HFF-Myc (cell line): ENCODE results near the gene SOX5.

ENCODE experiments used
- DNase-seq: peaks from one replicate; pipeline ENCODE4 v3.0.0-alpha.2; 2011; ENCODE audit warnings: low read depth; ENCODE audit errors: extremely low read depth
- H3K4me3 ChIP-seq: replicated peaks from 2 replicates; pipeline ENCODE4 v1.5.1; 2011; ENCODE audit warnings: low read depth, mild to moderate bottlenecking, control low read depth, low read length
- CTCF ChIP-seq: IDR thresholded peaks from 2 replicates; pipeline ENCODE4 v1.5.1; 2012; ENCODE audit warnings: mild to moderate bottlenecking, low read depth, low read length, control low read depth; ENCODE audit errors: missing control alignments

Gene SOX5

GRCh38 chr12:23628806-23629205, 320.7 kb downstream of the SOX5 start:
- DNase-seq, result no peak
- H3K4me3 ChIP-seq, result no peak overlapping the region

GRCh38 chr12:23626791-23627190, 322.7 kb downstream of the SOX5 start:
- no peak overlapping the region for H3K4me3 ChIP-seq
- TF ChIP-seq CTCF, result no peak
- no peak for DNase-seq

More at GRCh38 chr12:23628806-23629205, 320.7 kb downstream of the SOX5 start:
- TF ChIP-seq CTCF, result no peak

- TF ChIP-seq CTCF, result no peak
- no peak for DNase-seq
- H3K4me3 ChIP-seq, result no peak overlapping the region
Observed at GRCh38 chr12:23621900-23622299, 327.6 kb downstream of the SOX5 start.

- no peak for TF ChIP-seq CTCF
Observed at GRCh38 chr12:23618718-23619117, 330.8 kb downstream of the SOX5 start.

GRCh38 chr12:23617749-23618148, 331.7 kb downstream of the SOX5 start:
- no peak for DNase-seq
- no peak for TF ChIP-seq CTCF
- no peak overlapping the region for H3K4me3 ChIP-seq

More at GRCh38 chr12:23618718-23619117, 330.8 kb downstream of the SOX5 start:
- DNase-seq, result no peak
- H3K4me3 ChIP-seq, result no peak overlapping the region

- no peak for DNase-seq
- H3K4me3 ChIP-seq, result no peak overlapping the region
- no peak for TF ChIP-seq CTCF
Observed at GRCh38 chr12:23614280-23614679, 335.2 kb downstream of the SOX5 start.

GRCh38 chr12:23611320-23611719, 338.1 kb downstream of the SOX5 start:
- TF ChIP-seq CTCF, result no peak
- DNase-seq, result no peak
- H3K4me3 ChIP-seq, result no peak overlapping the region
